Right kidney (tissue), 1 donor: ENCODE measurements around the gene LRRFIP1.
"Not testable (repeated sequence)": the region's sequence is repeated elsewhere in the genome, so short reads cannot be mapped to it uniquely, and the experiment has no call there.

Experiments used
- DNase-seq: peaks from one replicate; pipeline ENCODE4 v3.0.0-alpha.2; 2016

LRRFIP1 gene

DNA sequence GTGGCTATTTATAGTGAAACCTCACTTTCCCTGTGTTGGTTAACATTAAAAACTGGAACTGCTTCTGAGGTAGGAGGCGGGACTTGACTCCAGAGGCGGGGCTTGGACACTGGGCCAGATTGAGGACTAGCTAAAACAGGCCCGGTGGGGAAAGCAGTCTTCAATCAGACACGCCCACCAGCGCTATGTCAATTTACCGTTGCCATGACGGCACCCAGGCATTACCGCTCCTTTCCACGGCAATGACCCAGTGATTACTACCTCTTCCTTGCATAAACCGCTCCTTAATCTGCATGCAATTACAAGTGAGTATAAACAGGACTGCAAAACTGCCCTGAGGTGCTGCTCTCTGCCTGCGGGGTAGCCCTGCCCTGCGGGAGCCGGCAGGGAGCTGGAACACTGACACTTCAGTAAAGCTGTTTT, 35.3 kb downstream of the LRRFIP1 start:
- peak; percentile 70 for DNase-seq

DNA sequence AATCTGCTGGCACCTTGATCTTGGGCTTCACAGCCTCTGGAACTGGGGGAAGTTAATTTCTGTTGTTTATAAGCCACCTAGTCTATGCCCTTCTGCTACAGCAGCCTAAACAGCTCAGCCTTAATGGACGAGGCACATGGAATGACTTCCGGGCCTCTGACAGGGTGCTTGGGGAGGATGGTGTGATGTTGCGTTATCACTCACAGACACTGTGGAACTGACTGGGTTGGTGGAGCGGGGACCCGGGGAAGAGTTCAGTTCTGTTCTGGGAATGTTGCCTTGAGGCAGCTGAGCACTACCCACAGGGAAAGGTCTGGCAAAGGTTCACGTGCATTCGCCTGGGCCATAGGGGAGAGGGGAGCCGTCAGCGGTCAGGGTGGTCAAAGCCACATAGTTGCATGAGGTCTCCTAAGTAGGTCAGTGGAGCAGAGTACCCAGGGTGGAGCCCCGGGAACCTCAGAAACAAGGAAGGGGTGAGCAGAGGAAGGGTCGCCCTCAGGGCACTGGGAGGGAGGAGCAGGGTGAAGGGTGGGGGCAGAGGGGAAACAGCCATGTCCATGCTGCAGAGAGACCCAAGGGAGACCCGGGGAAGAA, 36.2 kb downstream of the LRRFIP1 start:
- no peak for DNase-seq

DNA sequence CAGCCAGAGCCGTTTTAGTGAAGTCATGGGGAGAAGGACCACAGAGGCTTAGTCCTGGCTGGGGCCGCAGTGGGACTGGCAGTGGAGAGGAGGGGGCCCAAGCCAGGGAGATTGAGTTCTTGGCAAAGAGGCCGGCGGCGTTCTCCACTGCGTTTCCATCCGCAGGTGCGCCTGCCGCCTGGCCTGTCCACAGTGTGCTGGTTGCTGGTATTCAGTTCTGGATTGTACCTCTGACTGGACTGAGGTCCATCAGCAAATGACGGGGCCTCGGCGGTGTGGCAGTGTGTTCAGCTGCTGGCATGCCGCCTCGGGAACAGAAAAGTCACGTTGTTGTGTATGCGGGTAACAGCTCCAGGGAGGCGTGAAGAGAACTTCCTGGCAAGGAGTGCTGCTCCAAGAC, 36.8 kb downstream of the LRRFIP1 start:
- no peak for DNase-seq

DNA sequence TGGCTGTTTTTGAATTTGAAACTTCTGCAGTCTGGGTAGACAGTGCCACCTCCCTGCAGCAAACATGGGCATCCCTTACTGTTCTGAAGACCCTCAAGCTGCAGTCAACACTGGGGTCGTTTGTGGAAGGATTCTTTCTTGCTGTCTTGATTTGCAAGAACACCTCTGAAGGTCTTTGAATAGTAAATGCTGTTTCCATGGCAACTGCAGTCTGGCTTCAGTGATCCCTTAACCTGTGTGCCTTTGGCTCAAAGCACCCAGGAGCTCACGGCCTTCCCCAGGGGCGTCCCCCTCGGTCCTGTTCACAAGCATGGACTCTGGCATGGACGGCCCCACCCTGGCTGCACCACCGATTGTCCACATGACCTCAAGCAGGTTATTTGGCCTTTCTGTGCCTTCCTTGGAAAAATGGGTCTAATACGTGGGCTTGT, 38.3 kb downstream of the LRRFIP1 start:
- peak; percentile 58 for DNase-seq

DNA sequence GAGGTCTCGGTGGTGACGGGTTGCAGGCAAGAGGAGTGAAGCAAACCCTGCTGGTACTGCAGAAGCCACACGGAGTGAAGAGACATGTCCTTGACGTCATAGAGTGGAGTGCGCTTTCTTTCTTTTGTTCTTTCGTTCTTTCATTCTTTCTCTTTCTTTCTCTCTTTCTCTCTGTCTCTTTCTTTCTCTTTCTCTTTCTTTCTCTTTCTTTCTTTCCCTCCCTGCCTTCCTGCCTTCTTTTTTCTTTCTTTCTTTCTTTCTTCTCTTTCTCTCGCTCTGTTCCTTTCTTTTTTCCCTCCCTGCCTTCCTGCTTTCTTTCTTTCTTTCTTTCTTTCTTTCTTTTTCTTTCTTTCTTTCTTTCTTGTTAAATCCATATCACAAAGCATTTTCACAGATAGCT, 39.2 kb downstream of the LRRFIP1 start:
- DNase-seq = no peak

DNA sequence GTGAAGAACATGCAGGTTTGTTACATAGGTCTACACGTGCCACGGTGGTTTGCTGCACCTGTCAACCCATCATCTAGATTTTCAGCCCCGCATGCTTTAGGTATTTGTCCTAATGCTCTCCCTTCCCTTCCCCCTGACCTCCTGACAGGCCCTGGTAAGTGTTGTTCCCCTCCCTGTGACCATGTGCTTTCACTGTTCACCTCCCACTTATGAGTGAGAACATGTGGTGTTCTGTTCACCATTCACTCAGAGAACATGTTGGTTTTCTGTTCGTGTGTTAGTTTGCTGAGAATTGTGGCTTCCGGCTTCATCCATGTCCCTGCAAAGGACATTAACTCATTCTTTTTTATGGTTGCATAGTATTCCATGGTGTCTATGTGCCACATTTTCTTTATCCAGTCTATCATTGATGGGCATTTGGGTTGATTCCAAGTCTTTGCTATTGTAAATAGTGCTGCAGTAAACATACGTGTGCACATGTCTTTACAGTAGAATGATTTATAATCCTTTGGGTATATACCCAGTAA, 39.7 kb downstream of the LRRFIP1 start:
- not testable (repeated sequence) for DNase-seq

DNA sequence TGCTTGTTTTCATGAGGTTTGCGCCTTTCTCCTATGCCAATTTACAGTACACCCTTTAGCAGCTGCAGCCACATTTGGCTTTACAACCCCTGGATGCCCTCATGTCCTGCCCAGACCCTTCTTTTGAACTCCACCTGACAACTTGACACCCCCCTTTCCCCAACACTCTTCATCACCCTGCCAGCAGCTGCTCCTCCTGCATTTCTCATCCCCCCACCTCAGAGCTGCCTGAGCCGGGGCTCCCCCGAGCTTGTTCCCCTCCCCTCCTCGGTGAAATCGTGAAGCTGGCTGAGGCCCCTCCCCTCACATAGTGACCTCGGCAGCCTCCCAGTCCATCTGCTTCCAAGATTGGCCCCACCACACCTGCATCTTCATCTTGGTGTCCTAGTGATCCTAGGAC, 40.5 kb downstream of the LRRFIP1 start:
- DNase-seq = no peak

DNA sequence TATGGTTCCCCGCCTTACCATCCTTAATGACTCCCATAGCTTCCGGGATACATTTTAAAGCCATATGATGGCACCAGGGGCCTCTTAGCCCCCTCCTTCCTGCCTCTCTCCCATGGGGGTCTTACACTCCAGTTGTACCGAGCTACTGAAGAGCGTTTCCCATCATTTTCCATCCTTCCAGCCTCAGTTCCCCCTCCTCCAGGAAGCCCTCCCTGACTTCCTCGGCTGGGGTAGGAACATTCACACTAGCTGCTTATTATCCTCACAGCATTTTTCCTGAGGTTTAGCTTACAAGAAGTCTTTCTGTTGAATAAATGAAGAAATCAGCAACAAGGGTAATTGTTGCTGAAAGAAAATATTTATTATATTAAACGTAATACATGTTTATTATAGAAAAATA, 41.1 kb downstream of the LRRFIP1 start:
- DNase-seq = no peak

DNA sequence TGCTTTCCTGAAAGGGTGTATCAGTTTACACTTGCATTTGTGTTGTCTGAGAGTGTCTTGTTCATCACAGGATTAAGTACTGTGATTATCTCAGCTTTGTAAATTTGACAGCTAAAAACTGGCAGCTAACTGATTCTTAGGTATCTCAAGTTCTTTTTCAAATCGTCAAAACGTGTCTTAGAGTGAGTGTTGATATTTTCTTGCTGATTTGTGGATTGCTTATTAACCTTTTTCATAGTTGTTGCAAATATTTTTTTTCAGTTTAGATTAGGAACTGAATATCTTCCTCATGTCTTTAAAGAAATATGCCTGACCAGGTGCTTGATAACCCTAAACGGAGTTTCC, 41.9 kb downstream of the LRRFIP1 start:
- peak; percentile 59 for DNase-seq

DNA sequence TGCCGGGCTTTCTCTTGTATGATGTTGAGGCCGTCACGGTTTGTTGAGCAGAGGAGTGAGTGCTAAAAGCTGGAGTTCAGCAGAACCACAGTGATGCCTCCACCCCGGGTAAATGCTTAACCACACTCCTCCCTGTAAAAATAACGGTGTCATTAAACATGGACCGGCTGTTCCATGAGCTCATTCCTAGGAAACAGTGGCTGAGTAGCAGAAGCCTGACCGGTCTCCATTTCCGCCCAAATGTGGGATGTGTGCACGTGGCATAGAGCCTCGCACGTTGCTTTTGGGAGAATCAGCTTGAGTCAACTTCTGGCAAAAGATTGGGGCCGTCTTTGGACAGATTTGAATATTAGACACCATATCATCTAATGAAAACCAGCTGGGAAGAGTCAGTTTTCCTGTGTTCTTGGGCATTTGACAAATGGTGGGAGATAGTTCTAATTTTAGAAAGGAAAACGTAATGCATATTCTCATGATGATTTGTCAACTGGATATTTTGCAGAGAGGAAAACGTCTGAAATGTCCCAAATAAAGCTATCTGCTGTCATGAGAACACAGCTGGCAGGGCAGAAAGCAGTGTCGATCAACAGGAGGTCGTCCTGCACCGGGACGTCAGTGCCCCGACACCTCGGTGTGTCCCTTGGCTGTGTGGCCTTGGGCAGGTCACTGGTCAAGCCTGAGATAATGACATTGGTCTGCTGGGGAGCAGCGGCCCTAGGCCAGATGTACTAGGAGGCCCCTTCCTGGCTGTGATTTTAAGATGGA, 42.4 kb downstream of the LRRFIP1 start:
- DNase-seq = peak; percentile 68

DNA sequence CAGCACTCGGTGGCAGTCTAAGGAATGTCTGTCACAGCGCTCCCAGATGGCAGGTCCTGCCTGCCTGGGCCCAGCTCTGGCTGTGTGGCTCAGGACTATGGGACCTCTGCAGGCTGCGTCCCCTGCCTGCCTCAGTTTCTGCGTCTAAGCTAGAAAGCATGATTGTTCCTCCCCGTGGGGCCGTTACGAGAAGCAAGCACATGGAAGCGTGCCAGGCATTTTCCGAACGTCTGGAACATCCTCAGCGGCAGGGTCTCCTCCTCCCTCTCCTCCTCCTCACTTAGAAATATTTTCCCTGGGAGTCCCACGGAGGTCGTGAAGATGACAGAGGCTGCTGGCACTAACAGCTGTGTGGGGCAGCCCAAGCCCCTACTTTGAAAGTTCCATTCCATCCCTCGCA, 43.3 kb downstream of the LRRFIP1 start:
- DNase-seq = peak; percentile 42

DNA sequence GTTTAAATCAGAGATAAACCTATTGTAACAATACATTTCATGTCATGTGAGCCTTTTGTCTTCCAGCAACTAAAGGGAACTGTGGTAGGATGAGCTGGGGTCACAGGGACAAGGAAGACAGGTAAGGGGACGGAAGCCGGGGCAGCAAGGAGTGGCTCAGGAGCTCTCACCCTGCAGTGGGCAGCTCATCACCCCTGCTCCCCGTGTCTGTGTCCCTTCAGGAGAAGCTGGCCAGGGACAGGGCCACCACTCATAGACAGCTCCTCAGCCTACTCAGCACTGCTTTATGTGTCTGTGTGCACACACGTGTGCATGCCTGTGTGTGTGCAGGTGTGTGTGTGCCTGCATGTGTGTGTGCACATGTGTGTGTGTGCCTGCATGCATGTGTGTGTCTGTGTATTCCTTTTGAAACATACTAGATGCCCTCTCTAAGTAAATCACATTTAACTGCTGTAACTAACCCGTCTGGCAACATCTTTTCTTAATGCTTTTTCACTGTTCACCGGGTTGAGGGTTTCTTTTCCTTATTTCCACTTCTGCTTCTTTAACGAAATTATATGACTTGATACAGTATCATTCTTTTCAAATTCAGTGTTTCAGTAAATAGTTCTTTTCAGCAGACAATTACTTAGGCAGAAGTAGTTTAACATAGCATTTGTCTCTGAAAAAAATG, 44.2 kb downstream of the LRRFIP1 start:
- no peak for DNase-seq

DNA sequence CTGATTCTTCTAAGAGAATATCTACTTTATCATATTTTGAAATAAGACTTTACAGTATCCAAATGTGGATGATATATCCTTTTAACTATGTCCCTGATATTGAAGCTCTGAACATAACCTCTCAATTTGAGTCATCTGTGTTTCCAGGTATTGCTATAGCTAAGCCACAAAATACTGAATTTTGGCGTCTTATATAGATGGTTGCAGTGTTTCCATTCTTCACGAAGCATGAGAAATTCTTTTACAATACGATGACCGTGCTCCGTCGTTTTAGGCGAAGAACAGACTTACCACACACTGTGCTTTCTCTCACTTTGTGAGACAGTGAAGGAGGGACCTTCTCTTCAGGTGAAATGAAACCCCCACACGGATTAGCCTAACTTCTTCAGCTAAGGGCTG, 45.3 kb downstream of the LRRFIP1 start:
- no peak for DNase-seq

DNA sequence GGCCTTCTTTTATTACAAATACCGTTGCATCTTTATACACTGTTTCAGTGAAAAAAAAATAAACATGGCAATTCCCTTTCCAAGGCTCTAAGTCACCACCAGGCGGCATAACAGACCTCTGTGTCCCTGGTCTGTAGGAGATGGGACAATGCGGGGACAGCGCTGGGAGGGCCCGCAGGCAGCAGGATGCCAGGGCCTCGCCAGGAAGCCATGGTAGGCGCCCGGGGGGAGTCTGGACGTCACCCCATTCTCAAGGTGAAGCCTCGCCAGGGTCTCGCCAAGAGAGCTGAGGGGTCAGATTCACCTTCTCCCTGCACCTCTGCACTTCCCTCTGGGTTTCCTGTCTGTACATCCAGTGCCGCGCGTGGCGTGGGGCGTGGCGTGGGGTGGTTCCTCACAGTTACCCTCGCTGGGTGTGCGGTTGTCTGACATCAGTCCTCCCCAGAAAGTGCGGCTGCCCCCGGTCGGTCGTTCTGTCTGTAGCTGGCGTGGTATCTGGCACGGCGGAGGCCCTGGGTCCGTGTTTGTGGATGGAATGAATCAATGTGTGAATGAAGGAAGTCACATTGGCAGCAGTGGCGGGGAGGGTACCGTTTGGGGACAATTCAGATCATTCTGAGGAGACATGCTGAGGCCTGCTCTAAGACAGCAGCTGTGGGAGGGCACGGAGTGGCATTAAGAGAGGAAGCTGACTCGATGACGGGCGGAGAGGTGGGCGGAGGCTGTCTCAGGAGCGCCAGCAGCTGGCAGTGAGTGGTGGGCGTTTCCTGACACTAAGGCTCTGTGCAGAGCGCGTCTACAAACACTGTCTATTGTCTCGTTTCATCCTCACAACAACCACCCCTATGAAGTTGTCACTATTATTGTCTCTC, 46.0 kb downstream of the LRRFIP1 start:
- DNase-seq = peak; percentile 65

DNA sequence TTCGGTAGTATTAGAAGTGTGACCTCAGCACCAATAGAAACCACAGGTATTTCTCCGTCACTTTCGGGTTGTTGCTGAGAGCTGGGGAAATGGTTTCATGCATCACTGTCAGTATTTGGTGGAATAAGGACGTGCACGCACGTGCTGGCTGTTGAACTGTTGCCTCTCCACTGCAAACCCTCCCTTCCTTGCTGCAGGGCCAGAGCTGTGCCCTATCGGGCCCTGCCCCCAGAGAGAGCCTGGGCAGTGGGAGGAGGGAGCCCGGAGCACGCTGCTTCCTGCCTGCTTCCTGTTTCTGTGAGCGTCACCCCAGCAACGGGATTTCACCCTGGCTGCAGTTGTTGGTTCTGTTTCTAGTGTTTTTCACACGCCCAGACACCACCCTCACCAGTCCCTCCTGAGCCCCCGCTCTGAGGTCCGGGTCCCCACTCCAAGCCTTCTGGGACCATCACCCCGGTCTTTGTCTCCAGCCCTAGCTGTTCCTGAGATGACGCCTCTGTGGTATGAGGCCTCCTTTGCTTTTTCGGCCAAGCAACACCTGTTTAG, 47.4 kb downstream of the LRRFIP1 start:
- DNase-seq = peak; percentile 76

DNA sequence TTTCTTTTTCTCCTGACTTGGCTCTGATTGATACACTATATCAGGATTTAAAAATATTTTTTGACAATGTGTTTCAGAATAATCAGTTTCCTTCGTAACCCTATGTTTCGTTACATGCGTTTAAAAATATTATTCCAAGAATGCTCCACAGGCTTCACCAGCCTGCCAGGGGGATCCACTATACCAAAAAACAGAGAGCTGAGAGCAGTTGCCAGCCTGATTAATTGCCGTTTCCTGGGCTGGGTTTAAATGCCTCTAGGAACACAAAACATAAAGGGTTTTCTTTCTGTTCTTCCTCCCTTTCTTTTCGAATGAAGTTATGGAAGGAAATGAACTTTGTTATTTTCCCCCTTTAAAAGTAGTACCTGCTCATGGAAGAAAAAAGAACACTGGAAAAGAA, 47.9 kb downstream of the LRRFIP1 start:
- no peak for DNase-seq

DNA sequence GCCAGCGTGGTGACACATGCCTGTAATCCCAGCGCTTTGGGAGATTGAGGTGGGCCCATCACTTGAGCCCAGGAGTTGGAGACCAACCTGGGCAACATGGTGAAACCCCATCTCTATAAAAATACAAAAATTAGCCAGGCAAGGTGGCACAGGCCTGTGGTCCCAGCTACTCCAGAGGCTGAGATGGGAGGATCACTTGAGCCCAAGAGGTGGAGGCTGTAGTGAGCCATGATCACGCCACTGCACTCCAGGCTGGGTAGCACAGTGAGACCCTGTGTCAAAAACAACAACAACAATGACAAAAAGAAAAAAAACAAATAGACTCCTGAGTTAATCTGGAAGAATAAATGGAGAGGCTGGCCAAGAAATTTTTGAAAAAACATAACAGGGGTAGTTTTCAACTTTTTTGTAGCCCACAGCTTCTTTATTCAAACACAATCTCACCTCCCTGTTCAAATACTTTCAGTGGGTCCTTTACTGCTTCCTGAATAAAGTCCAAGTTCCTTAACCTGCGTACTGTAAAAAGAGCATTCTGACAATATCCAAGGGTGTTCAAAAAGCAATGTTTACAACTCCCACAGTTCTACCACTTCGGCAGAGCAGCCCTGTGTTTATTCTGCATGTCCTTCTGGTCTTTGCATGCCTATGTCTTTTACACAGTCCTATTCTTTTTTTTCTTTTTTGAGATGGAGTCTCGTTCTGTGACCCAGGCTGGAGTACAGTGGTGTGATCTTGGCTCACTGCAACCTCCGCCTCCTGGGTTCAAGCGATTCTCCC, 53.5 kb downstream of the LRRFIP1 start:
- no peak for DNase-seq

DNA sequence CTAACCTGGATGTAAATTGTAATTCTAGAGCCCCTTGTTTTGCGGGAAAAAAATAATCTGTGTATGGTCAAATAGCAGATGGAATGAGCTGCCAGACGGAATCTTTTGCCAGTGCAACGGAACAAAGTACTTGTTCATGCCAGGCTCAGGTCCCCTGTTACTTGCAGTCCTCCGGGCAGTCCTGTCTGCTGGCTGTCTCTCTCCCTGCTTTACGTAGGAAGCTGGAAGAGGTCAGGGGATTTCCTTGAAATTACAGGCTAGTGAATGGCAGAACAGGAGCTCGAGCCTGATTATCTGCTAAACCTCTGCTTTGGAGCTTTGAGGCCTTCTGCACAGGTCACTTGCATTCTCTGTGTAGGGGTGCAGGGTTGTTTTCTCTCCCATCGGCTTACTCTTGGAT, 54.8 kb downstream of the LRRFIP1 start:
- no peak for DNase-seq

DNA sequence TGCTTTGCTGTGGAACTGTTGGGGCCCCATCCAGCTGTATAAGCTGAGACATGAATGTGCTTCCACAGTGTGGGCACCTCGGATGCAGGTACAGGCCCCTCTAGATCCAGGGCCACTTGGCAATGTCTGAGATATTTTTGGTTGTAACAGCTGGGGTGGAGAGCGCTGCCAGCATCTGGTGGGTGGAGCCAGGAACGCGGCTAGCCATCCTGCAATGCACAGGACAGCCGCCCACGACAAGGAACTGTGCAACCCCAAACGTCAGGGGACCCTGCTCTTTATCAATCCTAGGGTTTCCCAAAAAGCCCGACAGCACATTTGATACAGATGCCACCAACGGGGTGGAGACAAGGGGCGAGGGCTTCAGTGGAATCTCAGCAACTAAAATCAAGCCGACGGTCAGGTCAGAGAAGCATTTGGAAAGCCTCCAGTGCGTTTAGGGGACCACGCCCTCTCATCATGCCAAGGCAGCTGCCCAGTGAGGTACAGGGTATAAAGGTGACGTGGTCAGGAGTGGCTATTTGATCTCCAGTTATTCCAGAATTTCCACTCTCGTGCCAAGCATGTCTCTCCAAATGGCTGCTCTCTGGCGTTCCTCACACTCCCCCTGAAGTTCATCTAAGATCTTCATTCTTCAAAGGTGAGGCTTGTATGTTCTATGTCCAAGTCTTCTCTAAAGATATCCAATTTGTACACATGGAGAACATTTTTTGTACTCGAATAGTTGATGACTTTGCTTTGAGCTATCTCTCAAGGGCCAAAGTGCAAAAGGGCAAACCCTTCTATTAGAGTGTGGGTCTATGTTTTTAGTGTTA, 55.7 kb downstream of the LRRFIP1 start:
- no peak for DNase-seq

DNA sequence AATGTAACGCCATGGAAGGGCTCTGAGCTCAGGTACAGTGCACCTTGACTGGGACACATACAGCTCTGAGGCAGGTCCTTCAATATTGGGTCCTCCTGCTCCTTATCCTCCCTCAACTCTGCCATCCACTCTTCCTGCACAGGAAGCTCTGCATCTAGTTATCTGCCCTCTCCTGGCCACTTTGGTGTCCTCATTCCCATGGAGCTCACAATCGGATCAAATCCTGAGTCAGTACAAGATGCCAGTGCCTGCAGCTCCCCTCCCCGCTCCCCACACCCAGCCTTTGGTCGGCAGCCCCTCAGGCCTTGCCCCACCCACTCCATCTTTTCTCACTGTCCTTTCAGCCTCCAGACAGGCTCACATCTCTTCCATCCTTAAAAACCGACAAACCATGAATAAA, 58.0 kb downstream of the LRRFIP1 start:
- DNase-seq = no peak
